ENCODE measurements around the gene RASSF5. TPM values are rescaled to one million over a fixed set of nuclear protein-coding genes. Genes with fewer than 3 reads are reported as not detected.

RASSF5 gene
- total RNA-seq, 1 experiment from 2014 or later, result 2.1 TPM

DNA sequence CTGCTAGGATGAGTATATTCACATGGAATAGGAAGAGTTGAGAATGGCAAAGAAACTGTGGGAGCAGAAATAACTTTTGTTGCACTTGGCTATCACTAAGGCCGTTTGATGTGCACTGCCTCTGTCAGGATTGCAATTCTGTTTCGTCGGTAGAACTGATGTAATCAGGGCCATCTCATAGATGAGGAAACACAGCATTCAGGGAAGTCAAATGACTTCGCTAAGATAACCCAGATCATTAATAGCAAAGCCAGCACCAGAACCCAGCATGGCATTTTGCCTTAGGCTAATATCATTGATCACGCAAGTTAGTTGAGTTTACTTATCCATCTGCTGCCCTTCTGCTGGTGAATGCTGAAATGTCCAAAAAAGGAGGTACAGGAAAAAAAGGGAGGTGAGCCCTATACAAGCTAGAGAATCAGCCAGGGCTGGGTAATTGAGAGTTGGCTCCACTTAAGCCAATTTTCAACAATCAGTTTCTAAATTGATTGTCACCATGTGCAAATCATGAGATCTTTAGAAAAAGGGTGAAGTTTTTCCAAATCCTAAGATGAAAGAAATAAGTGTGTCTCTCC, 7.6 kb downstream of the RASSF5 start:
- Mint-ChIP-seq H3K36me3 (no peaks in the 10 kb centered on the region), H3K4me3 (no peak overlapping the region), H3K4me1 (peaks cover 24% of the 10 kb centered on the region), H3K9me3 (no peaks in the 10 kb centered on the region), H3K27ac (no peak overlapping the region), H3K27me3 (ENCODE audit: low read depth) (peaks cover 17% of the 10 kb centered on the region)
- ATAC-seq (no peak), DNase-seq (ENCODE audit: low spot score) (no peak)
- ChIA-PET POLR2A (no interaction called here), CTCF (interaction anchor here (0.7 to 1.4 kb wide), 2 partner anchors 29 to 116 kb away, joined by 3 read pairs; no protein-coding TSS in a partner anchor)
- TF ChIP-seq ETV6 (CRISPR knock-in tag; IDR thresholded peaks at IDR 0.05), result no peak
- TF ChIP-seq NR1H2 (CRISPR knock-in tag; IDR thresholded peaks at IDR 0.05), result no peak
- TF ChIP-seq, protein P1, sequence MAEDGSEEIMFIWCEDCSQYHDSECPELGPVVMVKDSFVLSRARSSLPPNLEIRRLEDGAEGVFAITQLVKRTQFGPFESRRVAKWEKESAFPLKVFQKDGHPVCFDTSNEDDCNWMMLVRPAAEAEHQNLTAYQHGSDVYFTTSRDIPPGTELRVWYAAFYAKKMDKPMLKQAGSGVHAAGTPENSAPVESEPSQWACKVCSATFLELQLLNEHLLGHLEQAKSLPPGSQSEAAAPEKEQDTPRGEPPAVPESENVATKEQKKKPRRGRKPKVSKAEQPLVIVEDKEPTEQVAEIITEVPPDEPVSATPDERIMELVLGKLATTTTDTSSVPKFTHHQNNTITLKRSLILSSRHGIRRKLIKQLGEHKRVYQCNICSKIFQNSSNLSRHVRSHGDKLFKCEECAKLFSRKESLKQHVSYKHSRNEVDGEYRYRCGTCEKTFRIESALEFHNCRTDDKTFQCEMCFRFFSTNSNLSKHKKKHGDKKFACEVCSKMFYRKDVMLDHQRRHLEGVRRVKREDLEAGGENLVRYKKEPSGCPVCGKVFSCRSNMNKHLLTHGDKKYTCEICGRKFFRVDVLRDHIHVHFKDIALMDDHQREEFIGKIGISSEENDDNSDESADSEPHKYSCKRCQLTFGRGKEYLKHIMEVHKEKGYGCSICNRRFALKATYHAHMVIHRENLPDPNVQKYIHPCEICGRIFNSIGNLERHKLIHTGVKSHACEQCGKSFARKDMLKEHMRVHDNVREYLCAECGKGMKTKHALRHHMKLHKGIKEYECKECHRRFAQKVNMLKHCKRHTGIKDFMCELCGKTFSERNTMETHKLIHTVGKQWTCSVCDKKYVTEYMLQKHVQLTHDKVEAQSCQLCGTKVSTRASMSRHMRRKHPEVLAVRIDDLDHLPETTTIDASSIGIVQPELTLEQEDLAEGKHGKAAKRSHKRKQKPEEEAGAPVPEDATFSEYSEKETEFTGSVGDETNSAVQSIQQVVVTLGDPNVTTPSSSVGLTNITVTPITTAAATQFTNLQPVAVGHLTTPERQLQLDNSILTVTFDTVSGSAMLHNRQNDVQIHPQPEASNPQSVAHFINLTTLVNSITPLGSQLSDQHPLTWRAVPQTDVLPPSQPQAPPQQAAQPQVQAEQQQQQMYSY (CRISPR knock-in tag; IDR thresholded peaks at IDR 0.05), result no peak
- no peak for TF ChIP-seq FOXP1 (CRISPR knock-in tag; IDR thresholded peaks at IDR 0.05; ENCODE audit: borderline replicate concordance)
- TF ChIP-seq, protein P2, sequence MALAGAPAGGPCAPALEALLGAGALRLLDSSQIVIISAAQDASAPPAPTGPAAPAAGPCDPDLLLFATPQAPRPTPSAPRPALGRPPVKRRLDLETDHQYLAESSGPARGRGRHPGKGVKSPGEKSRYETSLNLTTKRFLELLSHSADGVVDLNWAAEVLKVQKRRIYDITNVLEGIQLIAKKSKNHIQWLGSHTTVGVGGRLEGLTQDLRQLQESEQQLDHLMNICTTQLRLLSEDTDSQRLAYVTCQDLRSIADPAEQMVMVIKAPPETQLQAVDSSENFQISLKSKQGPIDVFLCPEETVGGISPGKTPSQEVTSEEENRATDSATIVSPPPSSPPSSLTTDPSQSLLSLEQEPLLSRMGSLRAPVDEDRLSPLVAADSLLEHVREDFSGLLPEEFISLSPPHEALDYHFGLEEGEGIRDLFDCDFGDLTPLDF (CRISPR knock-in tag; IDR thresholded peaks at IDR 0.05), result no peak
- TF ChIP-seq TEAD4 (CRISPR knock-in tag; IDR thresholded peaks at IDR 0.05), result no peak
- TF ChIP-seq, protein P3, sequence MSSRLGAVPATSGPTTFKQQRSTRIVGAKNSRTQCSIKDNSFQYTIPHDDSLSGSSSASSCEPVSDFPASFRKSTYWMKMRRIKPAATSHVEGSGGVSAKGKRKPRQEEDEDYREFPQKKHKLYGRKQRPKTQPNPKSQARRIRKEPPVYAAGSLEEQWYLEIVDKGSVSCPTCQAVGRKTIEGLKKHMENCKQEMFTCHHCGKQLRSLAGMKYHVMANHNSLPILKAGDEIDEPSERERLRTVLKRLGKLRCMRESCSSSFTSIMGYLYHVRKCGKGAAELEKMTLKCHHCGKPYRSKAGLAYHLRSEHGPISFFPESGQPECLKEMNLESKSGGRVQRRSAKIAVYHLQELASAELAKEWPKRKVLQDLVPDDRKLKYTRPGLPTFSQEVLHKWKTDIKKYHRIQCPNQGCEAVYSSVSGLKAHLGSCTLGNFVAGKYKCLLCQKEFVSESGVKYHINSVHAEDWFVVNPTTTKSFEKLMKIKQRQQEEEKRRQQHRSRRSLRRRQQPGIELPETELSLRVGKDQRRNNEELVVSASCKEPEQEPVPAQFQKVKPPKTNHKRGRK (CRISPR knock-in tag; IDR thresholded peaks at IDR 0.05; ENCODE audit: borderline replicate concordance), result no peak
- TF ChIP-seq GRHL2 (CRISPR knock-in tag; IDR thresholded peaks at IDR 0.05; ENCODE audit: insufficient replicate concordance, severe bottlenecking), result no peak
- TF ChIP-seq ZNF416 (CRISPR knock-in tag; IDR thresholded peaks at IDR 0.05), result no peak
- TF ChIP-seq, protein P4, sequence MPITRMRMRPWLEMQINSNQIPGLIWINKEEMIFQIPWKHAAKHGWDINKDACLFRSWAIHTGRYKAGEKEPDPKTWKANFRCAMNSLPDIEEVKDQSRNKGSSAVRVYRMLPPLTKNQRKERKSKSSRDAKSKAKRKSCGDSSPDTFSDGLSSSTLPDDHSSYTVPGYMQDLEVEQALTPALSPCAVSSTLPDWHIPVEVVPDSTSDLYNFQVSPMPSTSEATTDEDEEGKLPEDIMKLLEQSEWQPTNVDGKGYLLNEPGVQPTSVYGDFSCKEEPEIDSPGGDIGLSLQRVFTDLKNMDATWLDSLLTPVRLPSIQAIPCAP (CRISPR knock-in tag; IDR thresholded peaks at IDR 0.05), result no peak
- no peak for TF ChIP-seq NFE2L1 (CRISPR knock-in tag; IDR thresholded peaks at IDR 0.05)
- TF ChIP-seq, protein P5, sequence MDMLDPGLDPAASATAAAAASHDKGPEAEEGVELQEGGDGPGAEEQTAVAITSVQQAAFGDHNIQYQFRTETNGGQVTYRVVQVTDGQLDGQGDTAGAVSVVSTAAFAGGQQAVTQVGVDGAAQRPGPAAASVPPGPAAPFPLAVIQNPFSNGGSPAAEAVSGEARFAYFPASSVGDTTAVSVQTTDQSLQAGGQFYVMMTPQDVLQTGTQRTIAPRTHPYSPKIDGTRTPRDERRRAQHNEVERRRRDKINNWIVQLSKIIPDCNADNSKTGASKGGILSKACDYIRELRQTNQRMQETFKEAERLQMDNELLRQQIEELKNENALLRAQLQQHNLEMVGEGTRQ (CRISPR knock-in tag; IDR thresholded peaks at IDR 0.05), result no peak
- TF ChIP-seq JAZF1 (CRISPR knock-in tag; IDR thresholded peaks at IDR 0.05), result no peak
- no peak for TF ChIP-seq ESRRA (CRISPR knock-in tag; IDR thresholded peaks at IDR 0.05; ENCODE audit: borderline replicate concordance)
- TF ChIP-seq, protein P6, sequence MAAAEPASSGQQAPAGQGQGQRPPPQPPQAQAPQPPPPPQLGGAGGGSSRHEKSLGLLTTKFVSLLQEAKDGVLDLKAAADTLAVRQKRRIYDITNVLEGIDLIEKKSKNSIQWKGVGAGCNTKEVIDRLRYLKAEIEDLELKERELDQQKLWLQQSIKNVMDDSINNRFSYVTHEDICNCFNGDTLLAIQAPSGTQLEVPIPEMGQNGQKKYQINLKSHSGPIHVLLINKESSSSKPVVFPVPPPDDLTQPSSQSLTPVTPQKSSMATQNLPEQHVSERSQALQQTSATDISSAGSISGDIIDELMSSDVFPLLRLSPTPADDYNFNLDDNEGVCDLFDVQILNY (CRISPR knock-in tag; IDR thresholded peaks at IDR 0.05), result no peak
- TF ChIP-seq, protein P7, sequence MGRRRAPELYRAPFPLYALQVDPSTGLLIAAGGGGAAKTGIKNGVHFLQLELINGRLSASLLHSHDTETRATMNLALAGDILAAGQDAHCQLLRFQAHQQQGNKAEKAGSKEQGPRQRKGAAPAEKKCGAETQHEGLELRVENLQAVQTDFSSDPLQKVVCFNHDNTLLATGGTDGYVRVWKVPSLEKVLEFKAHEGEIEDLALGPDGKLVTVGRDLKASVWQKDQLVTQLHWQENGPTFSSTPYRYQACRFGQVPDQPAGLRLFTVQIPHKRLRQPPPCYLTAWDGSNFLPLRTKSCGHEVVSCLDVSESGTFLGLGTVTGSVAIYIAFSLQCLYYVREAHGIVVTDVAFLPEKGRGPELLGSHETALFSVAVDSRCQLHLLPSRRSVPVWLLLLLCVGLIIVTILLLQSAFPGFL (CRISPR knock-in tag; IDR thresholded peaks at IDR 0.05; ENCODE audit: borderline replicate concordance), result no peak
- TF ChIP-seq MXD4 (CRISPR knock-in tag; IDR thresholded peaks at IDR 0.05; ENCODE audit: borderline replicate concordance), result no peak
- no peak for TF ChIP-seq RELA (CRISPR knock-in tag; IDR thresholded peaks at IDR 0.05; ENCODE audit: borderline replicate concordance)

All from WTC11 (cell line).